Tibial artery (tissue), 4 donors: ENCODE data around the gene ZBTB45.

Experiments
- DNase-seq, 2 donors: peaks; one replicate each; pipeline ENCODE4 v3.0.0-alpha.2; 2019
- H3K27ac ChIP-seq, 2 donors: fragments of 200-600 bp; sonication (generic) in 1 of 2; 1 replicate in 1 of 2; 2 replicates in 1 of 2; pipeline ENCODE4 v1.5.1; 2018 to 2019; ENCODE audit warnings: mild to moderate bottlenecking in 1 of 2
- H3K27me3 ChIP-seq, 2 donors: fragments of 200-600 bp; sonication (generic) in 1 of 2; one replicate each; pipeline versions ENCODE4 v1.5.1 to v1.6.0; 2016 to 2019
- H3K36me3 ChIP-seq, 3 donors: fragments of 200-600 bp; sonication (generic) in 2 of 3; one replicate each; pipeline ENCODE4 v1.5.1; 2016 to 2019; ENCODE audit warnings: mild to moderate bottlenecking in 2 of 3
- H3K4me1 ChIP-seq, 4 donors: fragments of 200-600 bp; sonication (generic) in 2 of 4; 1 replicate in 3 of 4; 2 replicates in 1 of 4; pipeline ENCODE4 v1.5.1; 2016 to 2019
- H3K4me3 ChIP-seq, 2 donors: fragments of 200-600 bp; sonication (generic) in 1 of 2; 1 replicate in 1 of 2; 2 replicates in 1 of 2; pipeline ENCODE4 v1.5.1; 2018 to 2019; ENCODE audit warnings: mild to moderate bottlenecking in 2 of 2
- H3K9me3 ChIP-seq, 3 donors: fragments of 200-600 bp; sonication (generic) in 1 of 3; one replicate each; pipeline ENCODE4 v1.5.1; 2016 to 2019
- intact Hi-C: fragments of 100-400 bp; cut with DNase I; formaldehyde crosslinking; loops from one replicate; pipeline ENCODE4 v1.15.0; 2023; ENCODE audit warnings: low total_unique reads
- TF ChIP-seq, protein P1 (sequence below), 2 experiments: fragments of 200-600 bp in 1 of 2; fragments of 450-650 bp in 1 of 2; IDR thresholded peaks; one replicate each; pipeline ENCODE4 v1.5.1; 2017 to 2019; ENCODE audit warnings: antibody characterized with exemption in 2 of 2, mild to moderate bottlenecking in 1 of 2, moderate library complexity in 1 of 2

The ZBTB45 gene

DNA sequence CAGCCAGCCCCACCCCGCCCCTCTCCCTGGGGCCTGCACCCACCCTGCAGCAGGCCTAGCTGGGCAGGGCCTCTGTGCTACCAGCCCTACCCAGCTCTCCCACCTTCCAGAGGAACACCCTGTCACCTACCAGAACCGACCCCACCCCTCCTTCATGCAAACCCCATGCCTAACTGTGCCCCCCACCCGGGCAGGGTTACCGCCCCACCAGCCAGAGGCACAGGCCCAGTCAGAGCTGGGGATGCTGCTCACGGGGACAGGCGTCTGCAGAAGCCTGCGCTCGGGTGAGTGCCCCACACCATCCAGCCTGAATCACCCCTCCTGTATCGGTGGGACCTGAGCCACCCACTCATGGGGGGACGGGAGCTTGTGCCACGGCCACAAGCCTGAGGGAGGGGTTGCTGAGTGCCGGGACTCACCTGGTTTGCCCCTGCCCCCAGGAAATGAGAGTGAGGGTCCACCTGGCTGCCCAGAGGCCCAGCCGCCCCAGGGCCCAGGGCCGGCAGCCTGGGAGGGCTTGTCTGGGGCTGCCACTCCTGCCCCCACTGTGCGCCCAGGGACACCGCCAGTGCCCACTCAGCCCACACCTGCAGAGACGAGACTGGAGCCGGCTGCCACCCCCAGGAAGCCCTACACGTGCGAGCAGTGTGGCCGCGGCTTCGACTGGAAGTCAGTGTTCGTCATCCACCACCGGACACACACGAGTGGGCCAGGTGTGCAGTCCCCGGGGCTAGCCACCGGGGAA lies 39.7 kb downstream of the ZBTB45 start:
- Histone ChIP-seq H3K9me3 (no peaks in the 10 kb centered on the region), H3K36me3 (peaks cover 0 to 42% (median 27%) of the 10 kb centered on the region in 3 donors), H3K27ac (no peak overlapping the region), H3K27me3 (no peaks in the 10 kb centered on the region), H3K4me3 (no peak overlapping the region), H3K4me1 (peaks cover 0 to 33% (median 23%) of the 10 kb centered on the region in 4 donors)
- intact Hi-C loops, result loop anchor here (5.0 kb wide), 1 partner anchor 37 kb away; the partner anchor contains the start of gene ZBTB45
- TF ChIP-seq, protein P1, sequence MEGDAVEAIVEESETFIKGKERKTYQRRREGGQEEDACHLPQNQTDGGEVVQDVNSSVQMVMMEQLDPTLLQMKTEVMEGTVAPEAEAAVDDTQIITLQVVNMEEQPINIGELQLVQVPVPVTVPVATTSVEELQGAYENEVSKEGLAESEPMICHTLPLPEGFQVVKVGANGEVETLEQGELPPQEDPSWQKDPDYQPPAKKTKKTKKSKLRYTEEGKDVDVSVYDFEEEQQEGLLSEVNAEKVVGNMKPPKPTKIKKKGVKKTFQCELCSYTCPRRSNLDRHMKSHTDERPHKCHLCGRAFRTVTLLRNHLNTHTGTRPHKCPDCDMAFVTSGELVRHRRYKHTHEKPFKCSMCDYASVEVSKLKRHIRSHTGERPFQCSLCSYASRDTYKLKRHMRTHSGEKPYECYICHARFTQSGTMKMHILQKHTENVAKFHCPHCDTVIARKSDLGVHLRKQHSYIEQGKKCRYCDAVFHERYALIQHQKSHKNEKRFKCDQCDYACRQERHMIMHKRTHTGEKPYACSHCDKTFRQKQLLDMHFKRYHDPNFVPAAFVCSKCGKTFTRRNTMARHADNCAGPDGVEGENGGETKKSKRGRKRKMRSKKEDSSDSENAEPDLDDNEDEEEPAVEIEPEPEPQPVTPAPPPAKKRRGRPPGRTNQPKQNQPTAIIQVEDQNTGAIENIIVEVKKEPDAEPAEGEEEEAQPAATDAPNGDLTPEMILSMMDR (IDR thresholded peaks at IDR 0.05), result no peak
- no peak for DNase-seq

DNA sequence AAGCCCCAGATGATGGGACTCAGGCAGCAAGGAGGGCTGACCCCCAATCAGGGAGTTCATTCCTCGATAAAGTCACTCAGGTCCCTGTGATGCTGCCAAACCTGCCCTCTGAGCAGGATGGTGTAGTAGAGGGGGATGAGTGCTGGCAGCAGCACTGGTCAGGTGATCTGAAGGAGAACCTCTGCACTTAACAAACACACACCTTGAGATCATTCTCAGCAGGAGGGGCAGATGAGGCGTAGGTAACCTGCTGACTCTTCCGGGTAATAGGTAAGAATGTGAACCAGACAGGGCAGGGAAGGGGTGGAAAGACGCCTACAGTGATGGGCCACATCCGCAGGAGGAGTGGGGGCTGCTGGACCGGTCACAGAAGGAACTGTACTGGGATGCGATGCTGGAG lies 40.3 kb downstream of the ZBTB45 start:
- DNase-seq, result no peak

DNA sequence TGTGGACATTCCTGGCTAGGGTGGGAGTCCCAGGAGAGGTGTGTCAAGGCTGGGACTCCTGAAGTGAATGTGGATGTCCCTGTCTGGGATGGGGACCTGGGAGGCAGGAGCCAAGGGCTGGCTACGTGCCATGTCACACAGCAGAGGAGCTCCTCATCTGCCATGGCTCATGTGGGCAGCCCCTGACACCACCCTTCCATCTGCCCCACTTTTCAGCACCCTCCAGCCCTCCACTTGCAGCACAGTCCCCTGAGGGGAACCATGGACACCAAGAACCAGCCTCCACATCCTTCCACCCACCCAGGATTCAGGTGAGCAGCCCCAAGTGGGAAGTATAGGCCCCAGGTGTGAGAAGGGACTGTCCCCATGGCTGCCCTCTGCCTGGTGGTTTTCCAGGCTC lies 41.7 kb downstream of the ZBTB45 start:
- TF ChIP-seq, protein P1 (IDR thresholded peaks at IDR 0.05), result no peak
- H3K4me3 ChIP-seq, result no peak overlapping the region
- H3K36me3 ChIP-seq, result peaks cover 0 to 52% (median 28%) of the 10 kb centered on the region in 3 donors
- peaks cover 0 to 24% (median 18%) of the 10 kb centered on the region in 4 donors for H3K4me1 ChIP-seq
- peak overlapping the region; percentile 87 to 92 for H3K27ac ChIP-seq
- H3K27me3 ChIP-seq, result no peaks in the 10 kb centered on the region
- no peak for DNase-seq
- H3K9me3 ChIP-seq, result no peaks in the 10 kb centered on the region
- intact Hi-C loops, result loop anchor here (5.0 kb wide), 1 partner anchor 39 kb away; the partner anchor contains the start of gene ZBTB45

More for the DNA sequence above, 40.3 kb downstream of the ZBTB45 start:
- no peaks in the 10 kb centered on the region for H3K27me3 ChIP-seq
- H3K36me3 ChIP-seq, result peaks cover 0 to 42% (median 27%) of the 10 kb centered on the region in 3 donors
- H3K4me1 ChIP-seq, result peaks cover 0 to 34% (median 25%) of the 10 kb centered on the region in 4 donors
- no peaks in the 10 kb centered on the region for H3K9me3 ChIP-seq
- TF ChIP-seq, protein P1 (IDR thresholded peaks at IDR 0.05), result no peak
- intact Hi-C loops, result loop anchor here (5.0 kb wide), 1 partner anchor 38 kb away; the partner anchor contains the start of gene ZBTB45
- no peak overlapping the region for H3K27ac ChIP-seq
- H3K4me3 ChIP-seq, result no peak overlapping the region

DNA sequence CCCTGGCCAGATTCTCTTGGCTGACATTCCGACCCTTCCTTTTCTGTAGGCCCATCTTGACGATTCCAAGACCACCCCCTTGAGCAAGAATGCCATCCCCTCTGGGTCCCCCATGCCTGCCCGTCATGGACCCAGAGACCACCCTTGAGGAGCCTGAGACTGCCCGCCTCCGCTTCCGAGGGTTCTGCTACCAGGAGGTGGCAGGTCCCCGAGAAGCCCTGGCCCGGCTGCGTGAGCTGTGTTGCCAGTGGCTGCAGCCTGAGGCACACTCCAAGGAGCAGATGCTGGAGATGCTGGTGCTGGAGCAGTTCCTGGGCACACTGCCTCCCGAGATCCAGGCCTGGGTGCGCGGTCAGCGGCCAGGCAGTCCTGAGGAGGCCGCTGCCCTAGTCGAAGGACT lies 42.5 kb downstream of the ZBTB45 start:
- H3K9me3 ChIP-seq, result no peaks in the 10 kb centered on the region
- TF ChIP-seq, protein P1 (IDR thresholded peaks at IDR 0.05), result no peak
- H3K36me3 ChIP-seq, result peaks cover 3 to 60% (median 34%) of the 10 kb centered on the region in 3 donors
- intact Hi-C loops, result loop anchor here (5.0 kb wide), 1 partner anchor 40 kb away; the partner anchor contains the start of gene ZBTB45
- H3K27ac ChIP-seq, result peak overlapping the region; percentile 87 to 92
- peaks cover 0 to 24% (median 17%) of the 10 kb centered on the region in 4 donors for H3K4me1 ChIP-seq
- H3K27me3 ChIP-seq, result no peaks in the 10 kb centered on the region
- peak overlapping the region in 1 of 2 donors; percentile 67 for H3K4me3 ChIP-seq
- no peak for DNase-seq

DNA sequence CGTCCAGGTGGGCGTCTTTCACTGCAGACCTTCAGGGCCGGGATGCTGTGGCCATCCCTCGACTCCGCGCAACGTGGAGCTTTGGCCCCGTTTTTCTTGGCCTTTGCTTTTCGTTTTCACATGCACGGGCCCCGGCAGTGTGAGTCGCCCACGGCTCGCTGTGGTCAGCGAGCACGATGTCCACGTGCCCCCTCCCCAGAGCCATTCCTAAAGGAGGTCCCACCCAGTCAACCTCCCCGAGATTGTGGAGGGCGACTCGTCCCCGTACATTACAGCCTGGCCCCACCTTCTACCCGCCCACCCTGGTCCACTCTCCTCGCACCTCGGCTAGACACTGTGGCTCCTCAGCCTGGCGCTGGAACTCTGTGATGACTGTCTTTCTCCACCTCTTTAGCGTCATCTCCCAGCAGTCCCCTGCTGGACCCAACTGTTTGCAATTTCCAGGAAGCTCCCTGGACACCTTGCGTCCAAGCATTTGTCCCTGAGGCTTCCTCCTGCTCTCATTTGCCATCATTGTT lies 43.1 kb downstream of the ZBTB45 start:
- no peak for DNase-seq
- H3K27ac ChIP-seq, result peak overlapping the region; percentile 87 to 92
- peak overlapping the region; percentile 59 to 67 for H3K4me3 ChIP-seq
- no peaks in the 10 kb centered on the region for H3K9me3 ChIP-seq
- peaks cover 9 to 64% (median 35%) of the 10 kb centered on the region in 3 donors for H3K36me3 ChIP-seq
- intact Hi-C loops, result loop anchor here (5.0 kb wide), 1 partner anchor 41 kb away; the partner anchor contains the start of gene ZBTB45
- no peaks in the 10 kb centered on the region for H3K27me3 ChIP-seq
- TF ChIP-seq, protein P1 (IDR thresholded peaks at IDR 0.05), result no peak
- H3K4me1 ChIP-seq, result peaks cover 0 to 24% (median 17%) of the 10 kb centered on the region in 4 donors
